ENCODE data around the gene ADPRHL1. TPM values are rescaled to one million over a fixed set of nuclear protein-coding genes. Genes with fewer than 3 reads are reported as not detected.

The ADPRHL1 gene
- total RNA-seq, 4 donors from 2014 or later = 1.9 to 9.4 (median 6.5) TPM

DNA sequence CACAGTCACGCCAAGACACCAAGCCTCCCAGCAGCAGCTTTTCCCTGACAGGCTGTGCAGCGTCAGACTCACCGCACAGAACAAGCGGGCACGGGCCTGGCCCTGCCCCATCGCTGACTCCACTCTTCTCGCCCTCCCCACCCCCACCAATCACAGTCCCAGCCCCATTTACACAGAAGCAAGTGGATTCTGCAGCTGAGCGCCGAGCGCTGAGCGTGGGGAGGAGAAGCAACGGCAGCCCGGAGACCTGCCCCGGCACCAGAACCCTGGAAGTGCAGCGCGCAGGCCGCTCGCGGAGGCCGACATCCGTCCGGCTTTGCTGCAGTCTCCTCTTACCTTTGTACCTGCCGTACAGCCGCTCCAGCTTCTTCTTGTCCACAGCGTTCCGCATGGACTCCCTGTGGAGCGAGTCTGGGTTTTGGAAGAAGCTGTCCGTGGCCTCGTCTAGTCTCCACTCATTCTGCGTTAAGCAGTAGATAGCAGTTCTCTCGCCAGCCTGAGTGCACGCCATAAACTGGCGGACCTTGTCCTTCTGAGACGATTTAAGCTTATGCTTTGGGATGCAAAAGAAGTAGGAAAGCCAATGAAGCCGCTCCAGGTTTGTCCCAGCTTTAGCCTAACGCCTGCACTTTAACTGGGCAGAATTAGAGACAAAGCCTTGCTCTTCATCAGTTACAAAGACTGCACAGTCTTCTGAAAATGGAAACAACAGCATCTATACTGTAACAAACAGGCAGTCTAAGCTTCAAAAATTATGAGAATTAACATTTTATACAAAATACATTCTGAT, 30.4 kb upstream of the ADPRHL1 start:
- TF ChIP-seq POLR2A (IDR thresholded peaks at IDR 0.05) = no peak
- TF ChIP-seq, protein P1, sequence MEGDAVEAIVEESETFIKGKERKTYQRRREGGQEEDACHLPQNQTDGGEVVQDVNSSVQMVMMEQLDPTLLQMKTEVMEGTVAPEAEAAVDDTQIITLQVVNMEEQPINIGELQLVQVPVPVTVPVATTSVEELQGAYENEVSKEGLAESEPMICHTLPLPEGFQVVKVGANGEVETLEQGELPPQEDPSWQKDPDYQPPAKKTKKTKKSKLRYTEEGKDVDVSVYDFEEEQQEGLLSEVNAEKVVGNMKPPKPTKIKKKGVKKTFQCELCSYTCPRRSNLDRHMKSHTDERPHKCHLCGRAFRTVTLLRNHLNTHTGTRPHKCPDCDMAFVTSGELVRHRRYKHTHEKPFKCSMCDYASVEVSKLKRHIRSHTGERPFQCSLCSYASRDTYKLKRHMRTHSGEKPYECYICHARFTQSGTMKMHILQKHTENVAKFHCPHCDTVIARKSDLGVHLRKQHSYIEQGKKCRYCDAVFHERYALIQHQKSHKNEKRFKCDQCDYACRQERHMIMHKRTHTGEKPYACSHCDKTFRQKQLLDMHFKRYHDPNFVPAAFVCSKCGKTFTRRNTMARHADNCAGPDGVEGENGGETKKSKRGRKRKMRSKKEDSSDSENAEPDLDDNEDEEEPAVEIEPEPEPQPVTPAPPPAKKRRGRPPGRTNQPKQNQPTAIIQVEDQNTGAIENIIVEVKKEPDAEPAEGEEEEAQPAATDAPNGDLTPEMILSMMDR (IDR thresholded peaks at IDR 0.05) = no peak
- WGBS, 2 donors = 90 to 94% methylated on average over 36 of the region's 36 CpGs
- no peak for DNase-seq (ENCODE audit: low spot score in 2 of 2)

DNA sequence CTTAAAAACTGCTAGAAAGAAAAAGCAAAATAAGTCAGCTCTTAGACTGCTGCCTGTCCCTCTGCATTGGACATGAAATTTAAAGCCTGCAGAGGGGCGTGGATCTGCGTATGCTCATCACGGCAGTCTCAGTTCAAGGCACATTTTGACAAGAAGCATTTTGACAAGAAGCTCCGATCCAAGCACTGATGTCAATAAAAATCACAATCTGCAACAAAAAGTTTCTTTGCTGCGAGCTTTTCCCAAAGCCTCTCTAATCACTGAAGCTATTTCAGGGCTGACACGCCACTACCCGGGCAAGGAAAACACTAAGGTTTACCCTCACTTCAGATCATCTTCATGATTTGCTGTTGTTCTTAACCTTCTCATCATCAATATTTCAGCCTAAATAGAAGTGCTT, 29.8 kb upstream of the ADPRHL1 start:
- 93 to 94% methylated on average over 7 of the region's 7 CpGs for WGBS, 2 donors
- intact Hi-C loops (cut with DNase I; ENCODE audit: low total_unique reads) = no loop called here
- no peak overlapping the region for H3K4me3 ChIP-seq (ENCODE audit: low read depth, poor library complexity, severe bottlenecking)
- TF ChIP-seq, protein P1 (IDR thresholded peaks at IDR 0.05) = no peak
- no peak for TF ChIP-seq POLR2A (IDR thresholded peaks at IDR 0.05)
- DNase-seq (ENCODE audit: low spot score in 2 of 2) = no peak

More for the DNA sequence above, 30.4 kb upstream of the ADPRHL1 start:
- no peak overlapping the region for H3K4me3 ChIP-seq (ENCODE audit: low read depth, poor library complexity, severe bottlenecking)
- intact Hi-C loops (cut with DNase I; ENCODE audit: low total_unique reads) = no loop called here

DNA sequence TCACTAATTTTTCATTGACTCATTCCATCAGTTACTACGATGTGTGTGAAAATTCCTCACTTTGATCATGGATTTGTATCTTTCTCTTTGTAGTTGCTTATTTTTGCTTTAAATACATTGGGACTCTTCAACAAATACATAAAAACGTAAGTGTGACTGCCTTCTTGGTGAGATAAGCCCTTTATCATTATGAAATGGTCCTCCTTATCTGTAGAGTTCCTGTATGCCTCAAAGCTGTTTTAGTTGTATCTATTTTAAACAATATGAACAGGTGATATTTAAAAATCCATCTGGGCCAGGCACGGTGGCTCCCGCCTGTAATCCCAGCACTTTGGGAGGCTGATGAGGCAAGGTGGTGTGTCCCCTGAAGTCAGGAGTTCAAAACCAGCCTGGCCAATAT, 25.9 kb upstream of the ADPRHL1 start:
- no peak overlapping the region for H3K4me3 ChIP-seq (ENCODE audit: low read depth, poor library complexity, severe bottlenecking)
- no peak for TF ChIP-seq POLR2A (IDR thresholded peaks at IDR 0.05)
- TF ChIP-seq, protein P1 (IDR thresholded peaks at IDR 0.05) = no peak
- no peak for DNase-seq (ENCODE audit: low spot score in 2 of 2)
- 88% methylated on average over 4 of the region's 4 CpGs for WGBS, 2 donors
- intact Hi-C loops (cut with DNase I; ENCODE audit: low total_unique reads) = no loop called here

DNA sequence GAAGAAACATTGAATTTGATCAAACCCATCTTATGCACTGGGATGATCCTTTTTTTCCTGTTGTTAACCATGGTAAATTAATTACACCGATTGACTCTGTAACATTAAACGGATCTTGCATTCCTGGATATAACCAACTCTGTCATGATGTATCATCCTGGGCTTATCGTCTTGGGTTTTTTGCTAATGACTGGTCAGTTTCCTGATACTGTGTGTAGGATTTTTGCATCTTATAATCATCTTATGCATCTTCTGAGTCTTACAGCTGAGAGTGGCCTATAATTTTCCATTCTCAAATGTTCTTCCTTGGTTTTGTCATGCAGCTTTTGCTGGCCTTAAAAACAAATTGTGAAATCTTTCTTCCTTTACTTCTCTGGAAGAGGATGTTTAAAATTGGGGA, 24.4 kb upstream of the ADPRHL1 start:
- WGBS, 2 donors = 99 to 100% methylated on average over 3 of the region's 3 CpGs
- intact Hi-C loops (cut with DNase I; ENCODE audit: low total_unique reads) = no loop called here
- no peak overlapping the region for H3K4me3 ChIP-seq (ENCODE audit: low read depth, poor library complexity, severe bottlenecking)
- TF ChIP-seq POLR2A (IDR thresholded peaks at IDR 0.05) = no peak
- TF ChIP-seq, protein P1 (IDR thresholded peaks at IDR 0.05) = no peak
- no peak for DNase-seq (ENCODE audit: low spot score in 2 of 2)

DNA sequence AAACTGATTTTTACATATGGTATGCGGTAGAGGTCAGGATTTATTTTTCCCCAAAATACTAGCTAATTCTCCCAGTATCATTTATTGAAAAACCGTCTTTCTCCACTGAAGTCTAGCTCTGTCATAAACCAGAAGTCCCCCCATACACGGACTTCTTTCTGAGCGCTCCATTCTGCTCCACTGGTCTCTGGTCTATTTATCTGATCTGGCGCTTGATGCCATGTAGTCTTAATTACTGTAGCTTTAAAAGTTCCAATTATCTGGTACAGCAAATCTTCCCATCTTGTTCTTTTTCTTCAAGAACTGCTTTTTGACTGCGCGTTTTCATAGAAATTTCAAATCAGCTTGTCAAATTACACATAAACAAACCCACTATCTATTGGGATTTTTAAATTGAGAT, 23.5 kb upstream of the ADPRHL1 start:
- WGBS, 2 donors = 89 to 97% methylated on average over 7 of the region's 7 CpGs
- H3K4me3 ChIP-seq (ENCODE audit: low read depth, poor library complexity, severe bottlenecking) = no peak overlapping the region
- intact Hi-C loops (cut with DNase I; ENCODE audit: low total_unique reads) = no loop called here
- TF ChIP-seq POLR2A (IDR thresholded peaks at IDR 0.05) = no peak
- TF ChIP-seq, protein P1 (IDR thresholded peaks at IDR 0.05) = no peak
- DNase-seq (ENCODE audit: low spot score in 2 of 2) = no peak

DNA sequence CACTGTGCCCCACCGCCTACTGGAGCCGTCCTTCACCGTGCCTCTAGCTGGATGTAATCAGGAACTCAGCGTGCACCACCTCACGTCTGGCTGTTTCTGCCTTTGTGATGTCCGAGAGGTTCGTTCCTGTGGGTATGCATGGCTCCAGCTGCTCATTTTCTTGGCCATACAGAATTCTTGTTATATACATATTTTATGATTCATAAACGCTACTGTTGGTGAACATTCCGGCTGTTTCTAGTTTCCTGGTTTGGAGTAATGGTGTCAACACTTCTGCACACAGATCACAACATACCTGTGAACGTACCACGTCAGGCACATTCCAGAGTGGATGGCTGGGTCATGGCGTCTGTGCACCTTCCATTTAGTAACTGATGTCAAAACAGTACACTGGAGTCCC, 22.6 kb upstream of the ADPRHL1 start:
- 95 to 96% methylated on average over 12 of the region's 12 CpGs for WGBS, 2 donors
- DNase-seq (ENCODE audit: low spot score in 2 of 2) = no peak
- no peak for TF ChIP-seq POLR2A (IDR thresholded peaks at IDR 0.05)
- TF ChIP-seq, protein P1 (IDR thresholded peaks at IDR 0.05) = no peak
- intact Hi-C loops (cut with DNase I; ENCODE audit: low total_unique reads) = no loop called here
- H3K4me3 ChIP-seq (ENCODE audit: low read depth, poor library complexity, severe bottlenecking) = no peak overlapping the region
